Measurements from ENCODE around the gene PRTN3.

- no peak for TF ChIP-seq ELF4 (IDR thresholded peaks at IDR 0.05)
- TF ChIP-seq TARDBP (IDR thresholded peaks at IDR 0.05) = no peak
- no peak for TF ChIP-seq FOXK2 (IDR thresholded peaks at IDR 0.05)
- no peak for TF ChIP-seq SP1 (IDR thresholded peaks at IDR 0.05)
- no peak for TF ChIP-seq BHLHE40 (IDR thresholded peaks at IDR 0.05; ENCODE audit: borderline replicate concordance)
- TF ChIP-seq FOXM1 (IDR thresholded peaks at IDR 0.05; ENCODE audit: borderline replicate concordance) = no peak
- TF ChIP-seq NFRKB (IDR thresholded peaks at IDR 0.05) = no peak
- no peak for TF ChIP-seq HDGF (IDR thresholded peaks at IDR 0.05; ENCODE audit: borderline replicate concordance)
- TF ChIP-seq CTBP1 (IDR thresholded peaks at IDR 0.05; ENCODE audit: borderline replicate concordance) = no peak
- TF ChIP-seq ARNT (IDR thresholded peaks at IDR 0.05) = no peak
- TF ChIP-seq SUZ12 (IDR thresholded peaks at IDR 0.05) = no peak
- TF ChIP-seq FOXA1 (IDR thresholded peaks at IDR 0.05) = no peak
- no peak for TF ChIP-seq L3MBTL2 (conservative IDR thresholded peaks at IDR 0.05)
- no peak for TF ChIP-seq PKNOX1 (IDR thresholded peaks at IDR 0.05)
Measured at GRCh38 chr19:795691-796581, 44.9 kb upstream of the PRTN3 start.
